Mesenchymal stem cell (in vitro differentiated cells and primary cell): ENCODE measurements around the gene C2orf68.

ENCODE experiments used
- DNase-seq: peaks from one replicate; pipeline ENCODE4 v3.0.0-alpha.2; 2013
- H2AFZ ChIP-seq: one replicate; pipeline ENCODE4 v1.6.1; 2013; ENCODE audit warnings: low read depth, mild to moderate bottlenecking, control low read depth, inconsistent platforms, low read length, moderate library complexity
- H2AK5ac ChIP-seq: 2 replicates; pipeline ENCODE4 v1.6.1; 2013; ENCODE audit warnings: low read length, moderate library complexity, mild to moderate bottlenecking, inconsistent platforms; ENCODE audit not compliant: severe bottlenecking
- H2BK120ac ChIP-seq: one replicate; pipeline ENCODE4 v1.6.1; 2013; ENCODE audit warnings: low read depth, mild to moderate bottlenecking, inconsistent platforms, low read length, moderate library complexity
- H2BK12ac ChIP-seq, 2 experiments: one replicate each; pipeline ENCODE4 v1.6.1; 2013; ENCODE audit warnings: inconsistent platforms in 2 of 2, low read length in 2 of 2, mild to moderate bottlenecking in 2 of 2, moderate library complexity in 2 of 2, control low read depth in 1 of 2
- H2BK15ac ChIP-seq: one replicate; pipeline ENCODE4 v1.6.1; 2013; ENCODE audit warnings: mild to moderate bottlenecking, low read depth, inconsistent platforms; ENCODE audit not compliant: poor library complexity, severe bottlenecking
- H2BK5ac ChIP-seq: 2 replicates; pipeline ENCODE4 v1.6.1; 2013; ENCODE audit warnings: low read depth, mild to moderate bottlenecking, low read length, control low read depth, inconsistent platforms; ENCODE audit not compliant: poor library complexity, severe bottlenecking
- H3K14ac ChIP-seq, 2 experiments: one replicate each; pipeline ENCODE4 v1.6.1; 2013; ENCODE audit warnings: inconsistent platforms in 2 of 2, low read length in 2 of 2, control low read depth in 1 of 2, mild to moderate bottlenecking in 1 of 2, moderate library complexity in 1 of 2
- H3K18ac ChIP-seq, 2 experiments: one replicate each; pipeline ENCODE4 v1.6.1; 2013; ENCODE audit warnings: inconsistent platforms in 2 of 2, low read length in 2 of 2, control low read depth in 1 of 2, low read depth in 1 of 2, mild to moderate bottlenecking in 1 of 2
- H3K23ac ChIP-seq, 2 experiments: one replicate each; pipeline ENCODE4 v1.6.1; 2013; ENCODE audit warnings: inconsistent platforms in 2 of 2, low read length in 2 of 2, mild to moderate bottlenecking in 2 of 2, moderate library complexity in 2 of 2, control low read depth in 1 of 2
- H3K27ac ChIP-seq: 2 replicates; pipeline ENCODE4 v1.5.1; 2013; ENCODE audit warnings: mild to moderate bottlenecking, moderate library complexity, low read length, control low read depth, inconsistent platforms; ENCODE audit not compliant: poor library complexity, severe bottlenecking
- H3K27me3 ChIP-seq, 2 experiments: 2 replicates each; pipeline versions ENCODE4 v1.6.1 to v1.7.0; 2013; ENCODE audit warnings: low read length in 2 of 2, mild to moderate bottlenecking in 2 of 2, moderate library complexity in 2 of 2, control low read depth in 1 of 2, inconsistent platforms in 1 of 2; ENCODE audit not compliant: control insufficient read depth in 1 of 2, insufficient read depth in 1 of 2
- H3K36me3 ChIP-seq, 2 experiments: 2 replicates each; pipeline versions ENCODE4 v1.6.1 to v1.7.0; 2013; ENCODE audit warnings: low read length in 2 of 2, control low read depth in 1 of 2, inconsistent platforms in 1 of 2, low read depth in 1 of 2, mild to moderate bottlenecking in 1 of 2; ENCODE audit not compliant: insufficient read depth in 2 of 2, control insufficient read depth in 1 of 2
- H3K4ac ChIP-seq, 2 experiments: one replicate each; pipeline ENCODE4 v1.6.1; 2013; ENCODE audit warnings: inconsistent platforms in 2 of 2, low read length in 2 of 2, mild to moderate bottlenecking in 2 of 2, moderate library complexity in 2 of 2, control low read depth in 1 of 2, low read depth in 1 of 2
- H3K4me1 ChIP-seq: 2 replicates; pipeline ENCODE4 v1.6.1; 2013; ENCODE audit warnings: low read depth, low read length, control low read depth; ENCODE audit not compliant: control insufficient read depth, insufficient read depth
- H3K4me2 ChIP-seq: 2 replicates; pipeline ENCODE4 v1.6.1; 2013; ENCODE audit warnings: low read length, mild to moderate bottlenecking, inconsistent platforms; ENCODE audit not compliant: poor library complexity, severe bottlenecking
- H3K4me3 ChIP-seq, 2 experiments: 2 replicates each; pipeline versions ENCODE4 v1.5.1 to v1.7.0; 2013; ENCODE audit warnings: low read length in 2 of 2, mild to moderate bottlenecking in 2 of 2, control low read depth in 1 of 2, low read depth in 1 of 2; ENCODE audit not compliant: insufficient read depth in 1 of 2
- H3K79me1 ChIP-seq: replicated peaks from 2 replicates; pipeline ENCODE4 v1.6.1; 2013; ENCODE audit warnings: mild to moderate bottlenecking, control low read depth, low read length, inconsistent platforms; ENCODE audit not compliant: poor library complexity, severe bottlenecking
- H3K9ac ChIP-seq: 2 replicates; pipeline ENCODE4 v1.7.0; 2013; ENCODE audit warnings: mild to moderate bottlenecking, low read length, moderate library complexity
- H3K9me3 ChIP-seq: 2 replicates; pipeline ENCODE4 v1.7.0; 2013; ENCODE audit warnings: mild to moderate bottlenecking, low read length; ENCODE audit not compliant: control insufficient read depth
- H4K8ac ChIP-seq: one replicate; pipeline ENCODE4 v1.6.1; 2013; ENCODE audit warnings: inconsistent platforms, mild to moderate bottlenecking, low read length, moderate library complexity
- H4K91ac ChIP-seq: one replicate; pipeline ENCODE4 v1.6.1; 2013; ENCODE audit warnings: mild to moderate bottlenecking, low read length, inconsistent platforms
- WGBS: methylation state at CpG from one replicate; pipeline ENCODE4 v1.1.7; 2013; ENCODE audit warnings: mixed read lengths; 5-methylcytosine and 5-hydroxymethylcytosine counted together

Gene C2orf68

DNA sequence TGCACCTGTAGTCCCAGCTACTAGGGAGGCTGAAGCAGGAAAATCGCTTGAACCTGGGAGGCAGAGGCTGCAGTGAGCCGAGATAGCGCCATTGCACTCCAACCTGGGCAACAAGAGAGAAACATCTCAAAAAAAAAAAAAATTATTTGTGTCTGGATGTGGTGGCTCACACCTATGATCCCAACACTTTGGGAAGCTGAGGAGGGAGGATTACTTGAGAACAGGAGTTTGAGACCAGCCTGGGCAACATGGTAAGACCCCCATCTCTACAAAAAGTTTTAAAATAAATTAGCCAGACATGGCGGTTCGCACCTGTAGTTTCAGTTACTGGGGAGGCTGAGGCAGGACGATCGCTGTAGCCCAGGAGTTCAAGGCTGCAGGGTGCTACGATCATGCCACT is 36.1 kb downstream of the C2orf68 start:
- Histone ChIP-seq H3K4me2 (no peak overlapping the region), H2AK5ac (no peak overlapping the region), H3K9me3 (no peaks in the 10 kb centered on the region), H2BK5ac (no peak overlapping the region), H3K4ac (no peak overlapping the region), H4K91ac (no peak overlapping the region), H3K4me3 (no peak overlapping the region), H3K4me1 (peaks cover 16% of the 10 kb centered on the region), H2AFZ (no peak overlapping the region), H2BK120ac (no peak overlapping the region), H3K27me3 (peaks cover 6 to 9% of the 10 kb centered on the region in 2 experiments), H3K27ac (no peak overlapping the region), H3K9ac (no peak overlapping the region), H2BK15ac (no peak overlapping the region), H3K23ac (no peak overlapping the region), H3K18ac (no peak overlapping the region), H3K36me3 (no peaks in the 10 kb centered on the region), H3K14ac (no peak overlapping the region), H3K79me1 (peaks cover 3% of the 10 kb centered on the region), H2BK12ac (no peak overlapping the region), H4K8ac (no peak overlapping the region)
- WGBS, result 100% methylated on average over 1 of the region's 8 CpGs
- DNase-seq, result no peak

DNA sequence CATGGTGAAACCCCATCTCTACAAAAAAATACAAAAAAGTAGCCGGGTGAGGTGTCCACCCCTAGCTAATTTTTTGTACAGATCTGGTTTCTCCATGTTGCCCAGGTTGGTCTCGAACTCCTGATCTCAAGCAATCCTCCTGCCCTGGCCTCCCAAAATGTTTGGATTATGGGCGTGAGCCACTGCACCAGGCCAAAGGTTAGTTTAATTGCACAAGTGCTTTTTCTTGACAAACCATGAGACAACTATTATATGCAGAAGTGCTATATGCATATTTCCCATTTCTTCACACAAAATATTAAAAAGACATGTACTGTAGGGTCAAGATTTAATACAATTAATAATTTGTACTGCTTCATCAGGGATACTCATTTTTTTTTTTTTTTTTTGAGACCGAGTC is 45.6 kb downstream of the C2orf68 start:
- Histone ChIP-seq H2BK12ac (no peak overlapping the region), H2BK120ac (no peak overlapping the region)
- WGBS, result 90% methylated on average over 4 of the region's 4 CpGs

DNA sequence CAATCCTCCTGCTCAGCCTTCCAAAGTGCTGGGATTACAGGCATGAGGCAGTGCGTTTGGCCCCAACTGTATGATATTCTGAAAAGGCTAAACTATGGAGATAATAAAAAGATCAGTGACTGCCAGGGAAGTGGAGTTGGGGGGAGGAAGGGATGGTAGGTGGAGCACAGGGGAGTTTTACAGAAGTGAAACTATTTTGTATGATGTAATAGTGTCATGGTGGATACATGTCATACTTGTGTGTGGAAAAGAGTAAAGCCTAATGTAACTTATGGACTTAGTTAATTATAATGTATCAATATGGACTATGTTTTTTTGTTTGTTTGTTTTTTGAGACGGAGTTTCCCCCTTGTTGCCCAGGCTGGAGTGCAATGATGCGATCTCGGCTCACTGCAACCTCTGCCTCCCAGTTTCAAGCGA is 47.7 kb downstream of the C2orf68 start:
- Histone ChIP-seq H3K4me1 (peaks cover 6% of the 10 kb centered on the region), H3K79me1 (peaks cover 5% of the 10 kb centered on the region), H3K18ac (no peak overlapping the region), H2AK5ac (no peak overlapping the region), H2BK15ac (no peak overlapping the region), H3K23ac (no peak overlapping the region), H3K4me2 (no peak overlapping the region), H2BK120ac (no peak overlapping the region), H2BK12ac (no peak overlapping the region), H3K27me3 (no peaks in the 10 kb centered on the region), H3K27ac (no peak overlapping the region), H4K91ac (no peak overlapping the region), H3K4ac (no peak overlapping the region), H4K8ac (no peak overlapping the region), H3K4me3 (no peak overlapping the region), H3K36me3 (peaks cover 0 to under 1% of the 10 kb centered on the region in 2 experiments), H2AFZ (no peak overlapping the region), H3K9me3 (no peaks in the 10 kb centered on the region), H3K9ac (no peak overlapping the region), H2BK5ac (no peak overlapping the region), H3K14ac (no peak overlapping the region)
- no peak for DNase-seq
- WGBS, result 92% methylated on average over 4 of the region's 5 CpGs

More for the DNA sequence above, 45.6 kb downstream of the C2orf68 start:
- no peak overlapping the region for H4K91ac ChIP-seq
- no peak overlapping the region for H3K27ac ChIP-seq
- H3K36me3 ChIP-seq, result no peaks in the 10 kb centered on the region
- peaks cover 1% of the 10 kb centered on the region for H3K4me1 ChIP-seq
- H3K4ac ChIP-seq, result no peak overlapping the region
- H3K9me3 ChIP-seq, result no peaks in the 10 kb centered on the region
- H2AK5ac ChIP-seq, result no peak overlapping the region
- no peak overlapping the region for H3K4me2 ChIP-seq
- H2AFZ ChIP-seq, result no peak overlapping the region
- H3K18ac ChIP-seq, result no peak overlapping the region
- no peaks in the 10 kb centered on the region for H3K79me1 ChIP-seq
- no peak for DNase-seq
- H3K4me3 ChIP-seq, result no peak overlapping the region
- H3K23ac ChIP-seq, result no peak overlapping the region
- H3K27me3 ChIP-seq, result peaks cover 0 to 7% of the 10 kb centered on the region in 2 experiments
- H4K8ac ChIP-seq, result no peak overlapping the region
- no peak overlapping the region for H2BK5ac ChIP-seq
- H2BK15ac ChIP-seq, result no peak overlapping the region
- no peak overlapping the region for H3K14ac ChIP-seq
- no peak overlapping the region for H3K9ac ChIP-seq

DNA sequence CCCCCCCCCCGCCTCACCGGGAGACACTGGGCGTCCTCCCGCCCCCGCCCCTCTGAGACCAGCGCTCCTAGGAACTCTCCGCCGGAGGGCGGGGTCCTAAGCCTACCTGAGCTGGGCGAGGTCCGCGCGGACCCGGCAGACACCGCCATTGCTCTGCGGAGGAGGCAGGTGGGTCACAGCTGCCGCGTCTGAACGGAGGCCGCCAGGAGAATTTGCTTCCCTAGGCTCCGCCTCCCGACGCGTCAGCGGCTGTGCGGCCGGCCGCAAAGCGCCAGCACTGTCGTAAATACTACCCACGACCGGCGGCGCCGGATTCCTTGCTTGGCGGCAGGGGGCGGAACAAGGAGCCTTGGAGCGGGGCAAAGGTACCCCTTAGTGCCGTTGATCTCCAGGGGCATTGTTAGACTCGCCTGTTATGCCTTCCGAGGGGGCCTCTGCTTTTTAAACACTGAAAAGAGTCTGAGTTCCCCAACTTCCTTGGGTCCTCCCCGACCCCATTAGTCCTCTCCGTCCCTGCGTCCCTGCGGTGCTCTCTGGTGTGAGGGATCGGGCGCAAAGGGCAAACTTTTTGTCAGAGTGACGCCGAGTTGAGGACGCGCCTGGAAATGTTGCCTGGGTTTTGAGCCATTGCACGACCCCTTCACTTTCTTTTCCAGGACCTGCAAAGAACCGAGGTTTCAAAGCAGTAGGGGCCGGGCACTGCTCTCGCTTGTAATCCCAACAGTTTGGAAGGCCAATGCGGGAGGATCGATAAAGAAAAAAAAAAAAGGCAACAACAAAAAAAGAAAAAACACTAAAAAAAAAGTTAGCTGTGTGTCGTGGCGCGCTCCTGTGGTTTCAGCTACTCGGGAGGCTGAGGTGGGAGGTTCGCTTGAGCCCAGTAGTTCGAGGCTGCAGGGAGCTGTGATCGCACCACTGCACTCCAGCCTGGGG is 50.3 kb downstream of the C2orf68 start, which contains the start of gene GGCX:
GGCX (minus strand) TSS at position 214 of the 933 bp plus-strand sequence; CDS start at position 149, 65 bp downstream.
- H2BK15ac ChIP-seq, result peak within 1 kb of the TSS; percentile 70
- H4K91ac ChIP-seq, result peak within 1 kb of the TSS; percentile 78
- peaks cover 8 to 21% of the 10 kb centered on the region in 2 experiments for H3K36me3 ChIP-seq
- peak within 1 kb of the TSS; percentile 96 for H3K9ac ChIP-seq
- DNase-seq, result peak; percentile 95
- H3K27me3 ChIP-seq, result no peaks in the 10 kb centered on the region
- peaks cover 16% of the 10 kb centered on the region for H3K79me1 ChIP-seq
- peak within 1 kb of the TSS; percentile 64 to 94 for H3K18ac ChIP-seq
- H3K23ac ChIP-seq, result peak within 1 kb of the TSS in 1 of 2 experiments; percentile 54
- peak within 1 kb of the TSS; percentile 30 for H4K8ac ChIP-seq
- H3K9me3 ChIP-seq, result no peaks in the 10 kb centered on the region
- peaks cover 6% of the 10 kb centered on the region for H3K4me1 ChIP-seq
- no peak within 1 kb of the TSS for H2BK5ac ChIP-seq
- H2AK5ac ChIP-seq, result no peak within 1 kb of the TSS
- peak within 1 kb of the TSS; percentile 80 for H3K27ac ChIP-seq
- peak within 1 kb of the TSS; percentile 86 to 95 for H3K4me3 ChIP-seq
- peak within 1 kb of the TSS in 1 of 2 experiments; percentile 64 for H3K14ac ChIP-seq
- no peak within 1 kb of the TSS for H2BK12ac ChIP-seq
- H2BK120ac ChIP-seq, result peak within 1 kb of the TSS; percentile 77
- H2AFZ ChIP-seq, result peak within 1 kb of the TSS; percentile 72
- 9% methylated on average over 59 of the region's 64 CpGs for WGBS
- peak within 1 kb of the TSS; percentile 9 to 88 for H3K4ac ChIP-seq
- peak within 1 kb of the TSS; percentile 95 for H3K4me2 ChIP-seq
